Osteoblast (primary cell): Measurements from ENCODE around the gene KIRREL2. TPM values are rescaled to one million over a fixed set of nuclear protein-coding genes. Genes with fewer than 3 reads are reported as not detected.

Experiments
- DNase-seq: peaks from one replicate; pipeline ENCODE4 v3.0.0; 2011; ENCODE audit warnings: low spot score, mixed read lengths; ENCODE audit not compliant: insufficient read length; ENCODE audit errors: missing footprints
- H2AFZ ChIP-seq: 2 replicates; pipeline ENCODE4 v1.6.0; 2011; ENCODE audit warnings: mild to moderate bottlenecking, low read length
- H3K27ac ChIP-seq: 2 replicates; pipeline ENCODE4 v1.5.1; 2011; ENCODE audit warnings: mild to moderate bottlenecking, low read depth, low read length, moderate library complexity
- H3K27me3 ChIP-seq: 2 replicates; pipeline ENCODE4 v1.6.0; 2012; ENCODE audit warnings: mild to moderate bottlenecking, control low read depth, inconsistent platforms, low read length, moderate library complexity; ENCODE audit not compliant: insufficient read depth
- H3K36me3 ChIP-seq: 2 replicates; pipeline ENCODE4 v1.5.1; 2011; ENCODE audit warnings: mild to moderate bottlenecking, low read length, control low read depth, moderate library complexity; ENCODE audit not compliant: insufficient read depth
- H3K4me1 ChIP-seq: 2 replicates; pipeline ENCODE4 v1.5.1; 2011; ENCODE audit warnings: mild to moderate bottlenecking, low read length, control low read depth, moderate library complexity; ENCODE audit not compliant: insufficient read depth
- H3K4me2 ChIP-seq: 2 replicates; pipeline ENCODE4 v1.6.0; 2011; ENCODE audit warnings: mild to moderate bottlenecking, low read length; ENCODE audit not compliant: insufficient read depth
- H3K4me3 ChIP-seq: fragments of 200-600 bp; sonication (generic); 3 replicates; pipeline ENCODE4 v1.5.1; 2012; ENCODE audit warnings: mild to moderate bottlenecking, low read length, inconsistent platforms; ENCODE audit not compliant: insufficient read depth
- H3K79me2 ChIP-seq: 2 replicates; pipeline ENCODE4 v1.6.0; 2012; ENCODE audit warnings: mild to moderate bottlenecking, low read length, control low read depth, inconsistent platforms; ENCODE audit not compliant: insufficient read depth
- H3K9me3 ChIP-seq: 2 replicates; pipeline ENCODE4 v1.5.1; 2011; ENCODE audit warnings: low read depth, low read length, control low read depth
- H4K20me1 ChIP-seq: 2 replicates; pipeline ENCODE4 v1.6.0; 2012; ENCODE audit warnings: mild to moderate bottlenecking, low read length, control low read depth; ENCODE audit not compliant: insufficient read depth
- small RNA-seq: library from RNA; depleted of rRNA; stranded (forward); fragments of <200 nt; gene quantifications from one replicate; pipeline ENCODE3, GENCODE V24; 2012
- total RNA-seq: library from RNA; depleted of rRNA; stranded (reverse); fragments of >200 nt; gene quantifications from 2 replicates; pipeline ENCODE4 v1.2.3, GENCODE V29; 2012
- TF ChIP-seq, protein P1 (sequence below): IDR thresholded peaks from 2 replicates; pipeline ENCODE4 v1.5.1; 2011; ENCODE audit warnings: mild to moderate bottlenecking, low read depth, low read length, moderate library complexity; ENCODE audit errors: extremely low read depth

KIRREL2 gene
- total RNA-seq, 1 donor = not detected

- no peak overlapping the region for H3K27ac ChIP-seq
- TF ChIP-seq, protein P1, sequence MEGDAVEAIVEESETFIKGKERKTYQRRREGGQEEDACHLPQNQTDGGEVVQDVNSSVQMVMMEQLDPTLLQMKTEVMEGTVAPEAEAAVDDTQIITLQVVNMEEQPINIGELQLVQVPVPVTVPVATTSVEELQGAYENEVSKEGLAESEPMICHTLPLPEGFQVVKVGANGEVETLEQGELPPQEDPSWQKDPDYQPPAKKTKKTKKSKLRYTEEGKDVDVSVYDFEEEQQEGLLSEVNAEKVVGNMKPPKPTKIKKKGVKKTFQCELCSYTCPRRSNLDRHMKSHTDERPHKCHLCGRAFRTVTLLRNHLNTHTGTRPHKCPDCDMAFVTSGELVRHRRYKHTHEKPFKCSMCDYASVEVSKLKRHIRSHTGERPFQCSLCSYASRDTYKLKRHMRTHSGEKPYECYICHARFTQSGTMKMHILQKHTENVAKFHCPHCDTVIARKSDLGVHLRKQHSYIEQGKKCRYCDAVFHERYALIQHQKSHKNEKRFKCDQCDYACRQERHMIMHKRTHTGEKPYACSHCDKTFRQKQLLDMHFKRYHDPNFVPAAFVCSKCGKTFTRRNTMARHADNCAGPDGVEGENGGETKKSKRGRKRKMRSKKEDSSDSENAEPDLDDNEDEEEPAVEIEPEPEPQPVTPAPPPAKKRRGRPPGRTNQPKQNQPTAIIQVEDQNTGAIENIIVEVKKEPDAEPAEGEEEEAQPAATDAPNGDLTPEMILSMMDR = no peak
- H3K4me3 ChIP-seq = no peak overlapping the region
- no peaks in the 10 kb centered on the region for H4K20me1 ChIP-seq
- DNase-seq = no peak
- H3K4me2 ChIP-seq = no peak overlapping the region
- H3K4me1 ChIP-seq = peaks cover 5% of the 10 kb centered on the region
- H3K9me3 ChIP-seq = no peaks in the 10 kb centered on the region
- H2AFZ ChIP-seq = no peak overlapping the region
- no peaks in the 10 kb centered on the region for H3K27me3 ChIP-seq
- no peaks in the 10 kb centered on the region for H3K79me2 ChIP-seq
- no peaks in the 10 kb centered on the region for H3K36me3 ChIP-seq
These were observed 54.5 kb downstream of the KIRREL2 start for GRCh38 chr19:35911173-35911572.

DNA sequence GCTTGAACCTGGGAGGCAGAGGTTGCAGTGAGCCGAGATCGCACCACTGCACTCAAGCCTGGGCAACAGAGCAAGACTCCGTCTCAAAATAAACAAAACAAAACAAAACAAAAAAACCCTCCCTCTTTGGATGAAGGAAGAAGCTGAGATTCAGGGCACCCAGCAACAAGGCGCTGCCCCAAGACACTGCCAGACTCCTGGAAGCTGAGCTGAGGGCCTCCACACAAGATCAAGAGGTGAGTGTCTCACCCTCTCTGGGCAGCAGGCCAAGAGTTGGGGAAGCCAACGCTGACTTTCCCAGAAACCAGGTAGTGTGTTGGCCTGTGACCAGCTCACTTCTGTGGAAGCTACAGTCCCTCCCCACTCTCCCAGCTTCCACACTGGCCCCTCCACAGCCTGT lies 55.1 kb downstream of the KIRREL2 start:
- Histone ChIP-seq H3K79me2 (no peaks in the 10 kb centered on the region), H4K20me1 (no peaks in the 10 kb centered on the region), H3K27ac (no peak overlapping the region), H3K4me3 (no peak overlapping the region), H3K36me3 (no peaks in the 10 kb centered on the region), H3K27me3 (no peaks in the 10 kb centered on the region), H3K9me3 (no peaks in the 10 kb centered on the region), H2AFZ (no peak overlapping the region), H3K4me1 (peaks cover 5% of the 10 kb centered on the region), H3K4me2 (no peak overlapping the region)
- TF ChIP-seq, protein P1 = no peak
- DNase-seq = no peak

DNA sequence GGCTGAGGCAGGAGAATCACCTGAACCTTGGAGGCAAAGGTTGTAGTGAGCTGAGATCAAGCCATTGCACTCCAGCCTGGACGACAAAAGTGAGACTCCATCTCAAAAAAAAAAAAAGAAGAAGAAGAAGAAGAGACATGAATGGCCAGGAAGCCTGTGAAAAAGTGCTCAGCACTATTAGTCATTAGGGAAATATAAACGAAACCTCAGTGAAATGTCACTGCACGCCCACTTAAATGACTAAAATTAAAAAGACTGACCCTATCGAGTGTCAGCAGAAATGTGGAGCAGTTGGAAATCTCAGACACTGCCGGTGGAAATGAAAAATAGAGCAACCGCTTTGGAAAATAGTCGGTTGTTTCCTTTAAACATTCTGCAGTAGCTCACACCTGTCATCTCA lies 56.9 kb downstream of the KIRREL2 start:
- Histone ChIP-seq H3K4me1 (peaks cover 5% of the 10 kb centered on the region), H3K27ac (no peak overlapping the region), H3K79me2 (no peaks in the 10 kb centered on the region), H3K4me3 (no peak overlapping the region), H2AFZ (peak overlapping the region; percentile 14), H4K20me1 (no peaks in the 10 kb centered on the region), H3K36me3 (no peaks in the 10 kb centered on the region), H3K9me3 (no peaks in the 10 kb centered on the region), H3K4me2 (peak overlapping the region; percentile 65), H3K27me3 (no peaks in the 10 kb centered on the region)
- peak; percentile 19 for DNase-seq
- TF ChIP-seq, protein P1 = no peak

DNA sequence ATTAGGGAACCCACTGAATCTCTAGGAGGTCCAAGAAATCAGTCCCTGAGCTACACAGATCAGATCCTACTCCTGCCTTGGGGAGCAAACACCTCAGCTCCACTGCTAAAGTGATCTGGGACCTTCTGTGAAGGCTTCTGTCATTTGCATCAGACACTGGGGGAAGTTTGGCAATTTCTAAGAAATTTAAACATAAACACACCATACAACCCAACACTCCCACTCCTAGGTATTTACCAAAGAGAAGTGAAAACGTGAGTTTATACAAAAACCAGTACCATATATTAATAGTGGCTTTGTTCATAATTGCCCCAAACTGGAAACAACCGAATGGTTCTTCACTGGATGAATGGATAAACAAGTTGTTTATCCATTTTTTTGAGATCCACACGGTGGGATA lies 58.7 kb downstream of the KIRREL2 start:
- H3K4me2 ChIP-seq = no peak overlapping the region
- no peaks in the 10 kb centered on the region for H3K79me2 ChIP-seq
- H3K4me1 ChIP-seq = peaks cover 5% of the 10 kb centered on the region
- DNase-seq = no peak
- H3K27ac ChIP-seq = no peak overlapping the region
- H3K9me3 ChIP-seq = no peaks in the 10 kb centered on the region
- no peaks in the 10 kb centered on the region for H3K36me3 ChIP-seq
- TF ChIP-seq, protein P1 = no peak
- no peak overlapping the region for H3K4me3 ChIP-seq
- no peaks in the 10 kb centered on the region for H4K20me1 ChIP-seq
- no peaks in the 10 kb centered on the region for H3K27me3 ChIP-seq
- no peak overlapping the region for H2AFZ ChIP-seq

Small RNA genes within 50 kb of the gene (small RNA-seq; reads per million reads assigned to genes)
- gene RN7SL402P = not detected

Other genes with a start within 250 kb of the KIRREL2 start
- gene HAUS5, start 244.2 kb upstream of the KIRREL2 start, total RNA-seq = 3.2 and 4.7 TPM in 2 replicates
- gene RBM42, start 227.9 kb upstream of the KIRREL2 start, total RNA-seq = 36.2 and 45.2 TPM in 2 replicates
- gene ETV2, start 215.2 kb upstream of the KIRREL2 start, total RNA-seq = 0.29 and 0.36 TPM in 2 replicates
- 123 and 185 TPM in 2 replicates for gene COX6B1, start 208.6 kb upstream of the KIRREL2 start, total RNA-seq
- not detected in 2 replicates for gene UPK1A, start 190.4 kb upstream of the KIRREL2 start, total RNA-seq
- not detected in 2 replicates for gene ZBTB32, start 152.4 kb upstream of the KIRREL2 start, total RNA-seq
- gene KMT2B, start 138.9 kb upstream of the KIRREL2 start, total RNA-seq = 6.5 and 6.8 TPM in 2 replicates
- 0.72 and 0.88 TPM in 2 replicates for gene IGFLR1, start 114.5 kb upstream of the KIRREL2 start, total RNA-seq
- 5.8 and 8.8 TPM in 2 replicates for gene U2AF1L4, start 111.5 kb upstream of the KIRREL2 start, total RNA-seq
- gene PSENEN, start 111.3 kb upstream of the KIRREL2 start, total RNA-seq = 8.8 and 11.6 TPM in 2 replicates
- 9.0 and 13.6 TPM in 2 replicates for gene LIN37, start 108.3 kb upstream of the KIRREL2 start, total RNA-seq
- gene HSPB6, start 99.9 kb upstream of the KIRREL2 start, total RNA-seq = 9.1 and 14.5 TPM in 2 replicates
- 5.8 and 6.2 TPM in 2 replicates for gene PROSER3, start 98.7 kb upstream of the KIRREL2 start, total RNA-seq
- gene ARHGAP33, start 81.3 kb upstream of the KIRREL2 start, total RNA-seq = 2.2 and 2.4 TPM in 2 replicates
- not detected in 2 replicates for gene PRODH2, start 44.1 kb upstream of the KIRREL2 start, total RNA-seq
- not detected in 2 replicates for gene NPHS1, start 4.4 kb upstream of the KIRREL2 start, total RNA-seq
- gene APLP1, start 11.7 kb downstream of the KIRREL2 start, total RNA-seq = 2.1 and 3.6 TPM in 2 replicates
- gene NFKBID, start 43.6 kb downstream of the KIRREL2 start, total RNA-seq = 4.4 and 5.8 TPM in 2 replicates
- 0.36 and 1.5 TPM in 2 replicates for gene HCST, start 45.6 kb downstream of the KIRREL2 start, total RNA-seq
- 0.36 TPM in 1 of 2 replicates, not detected in the other for gene TYROBP, start 51.4 kb downstream of the KIRREL2 start, total RNA-seq
- 4.4 and 6.9 TPM in 2 replicates for gene LRFN3, start 79.5 kb downstream of the KIRREL2 start, total RNA-seq
- 15.3 and 21.0 TPM in 2 replicates for gene SDHAF1, start 138.3 kb downstream of the KIRREL2 start, total RNA-seq
- under 0.01 TPM in 1 of 2 replicates, not detected in the other for gene SYNE4, start 151.9 kb downstream of the KIRREL2 start, total RNA-seq
- 8.3 and 12.3 TPM in 2 replicates for gene ALKBH6, start 157.3 kb downstream of the KIRREL2 start, total RNA-seq
- gene CLIP3, start 176.0 kb downstream of the KIRREL2 start, total RNA-seq = 13.4 and 21.2 TPM in 2 replicates
- gene THAP8, start 197.4 kb downstream of the KIRREL2 start, total RNA-seq = 3.2 and 5.1 TPM in 2 replicates
- 1.4 and 1.8 TPM in 2 replicates for gene WDR62, start 198.0 kb downstream of the KIRREL2 start, total RNA-seq